Trophoblast cell (in vitro differentiated cells and primary cell): ENCODE measurements around the gene CYP4F22.

ENCODE experiments used
- DNase-seq, 2 donors: peaks; one replicate each; pipeline ENCODE4 v3.0.0-alpha.2; 2016
- H2AFZ ChIP-seq: 2 replicates; pipeline ENCODE4 v1.6.1; 2013; ENCODE audit warnings: low read length, moderate library complexity, mild to moderate bottlenecking; ENCODE audit not compliant: insufficient read depth, poor library complexity
- H2AK5ac ChIP-seq: 2 replicates; pipeline ENCODE4 v1.6.1; 2013; ENCODE audit warnings: mild to moderate bottlenecking, low read length
- H2BK120ac ChIP-seq: 2 replicates; pipeline ENCODE4 v1.6.1; 2013; ENCODE audit warnings: low read length, mild to moderate bottlenecking, moderate library complexity; ENCODE audit not compliant: insufficient read depth, poor library complexity
- H2BK12ac ChIP-seq: 2 replicates; pipeline ENCODE4 v1.6.1; 2013; ENCODE audit warnings: mild to moderate bottlenecking, low read length, moderate library complexity
- H2BK5ac ChIP-seq: 2 replicates; pipeline ENCODE4 v1.6.1; 2013; ENCODE audit warnings: low read length, low read depth, moderate library complexity, mild to moderate bottlenecking; ENCODE audit not compliant: poor library complexity
- H3K14ac ChIP-seq: 2 replicates; pipeline ENCODE4 v1.6.1; 2013; ENCODE audit warnings: mild to moderate bottlenecking, low read length
- H3K18ac ChIP-seq: 2 replicates; pipeline ENCODE4 v1.6.1; 2013; ENCODE audit warnings: mild to moderate bottlenecking, low read length
- H3K23ac ChIP-seq: 2 replicates; pipeline ENCODE4 v1.6.1; 2013; ENCODE audit warnings: low read length
- H3K27ac ChIP-seq: 2 replicates; pipeline ENCODE4 v1.5.1; 2013; ENCODE audit warnings: low read depth, mild to moderate bottlenecking, inconsistent platforms, low read length, moderate library complexity
- H3K27me3 ChIP-seq: 2 replicates; pipeline ENCODE4 v1.6.1; 2013; ENCODE audit warnings: inconsistent platforms, mild to moderate bottlenecking, low read length, moderate library complexity; ENCODE audit not compliant: insufficient read depth
- H3K36me3 ChIP-seq, 2 experiments: 1 replicate in 1 of 2; 2 replicates in 1 of 2; pipeline ENCODE4 v1.6.1; 2013; ENCODE audit warnings: low read length in 2 of 2, mild to moderate bottlenecking in 2 of 2, moderate library complexity in 1 of 2; ENCODE audit not compliant: insufficient read depth in 2 of 2, control insufficient read depth in 1 of 2
- H3K4ac ChIP-seq: 2 replicates; pipeline ENCODE4 v1.6.1; 2013; ENCODE audit warnings: low read depth, mild to moderate bottlenecking, low read length, moderate library complexity
- H3K4me1 ChIP-seq, 2 experiments: 1 replicate in 1 of 2; 2 replicates in 1 of 2; pipeline ENCODE4 v1.6.1; 2013; ENCODE audit warnings: low read length in 2 of 2, mild to moderate bottlenecking in 2 of 2, moderate library complexity in 1 of 2; ENCODE audit not compliant: insufficient read depth in 2 of 2, control insufficient read depth in 1 of 2
- H3K4me2 ChIP-seq: 2 replicates; pipeline ENCODE4 v1.6.1; 2013; ENCODE audit warnings: inconsistent platforms, mild to moderate bottlenecking, low read length, moderate library complexity
- H3K4me3 ChIP-seq: 2 replicates; pipeline ENCODE4 v1.5.1; 2013; ENCODE audit warnings: mild to moderate bottlenecking, low read depth, low read length, inconsistent platforms
- H3K79me1 ChIP-seq: one replicate; pipeline ENCODE4 v1.6.1; 2013; ENCODE audit warnings: low read length
- H3K79me2 ChIP-seq: 2 replicates; pipeline ENCODE4 v1.6.1; 2013; ENCODE audit warnings: low read length, mild to moderate bottlenecking; ENCODE audit not compliant: control insufficient read depth, insufficient read depth, poor library complexity
- H3K9ac ChIP-seq: 2 replicates; pipeline ENCODE4 v1.6.1; 2013; ENCODE audit warnings: mild to moderate bottlenecking, low read length
- H3K9me3 ChIP-seq: 2 replicates; pipeline ENCODE4 v1.6.1; 2013; ENCODE audit warnings: low read depth, mild to moderate bottlenecking, control low read depth, inconsistent platforms, low read length; ENCODE audit not compliant: insufficient read depth
- H4K12ac ChIP-seq: 2 replicates; pipeline ENCODE4 v1.6.1; 2013; ENCODE audit warnings: low read depth, mild to moderate bottlenecking, low read length, moderate library complexity
- H4K8ac ChIP-seq: 2 replicates; pipeline ENCODE4 v1.6.1; 2013; ENCODE audit warnings: low read depth, mild to moderate bottlenecking, low read length, moderate library complexity
- H4K91ac ChIP-seq: one replicate; pipeline ENCODE4 v1.6.1; 2013; ENCODE audit warnings: low read depth, mild to moderate bottlenecking, low read length, moderate library complexity
- WGBS: extraction: QIAGEN DNeasy Blood & Tissue Kit; methylation state at CpG from one replicate; pipeline ENCODE4 v1.1.7; 2013; ENCODE audit warnings: missing lambda C conversion rate; ENCODE audit not compliant: insufficient read length, insufficient coverage; ENCODE audit errors: extremely low coverage; 5-methylcytosine and 5-hydroxymethylcytosine counted together

CYP4F22 gene

GRCh38 chr19:15549581-15549980 is 41.3 kb downstream of the CYP4F22 start:
- Histone ChIP-seq H2AFZ (no peak overlapping the region), H3K79me2 (no peaks in the 10 kb centered on the region), H2BK5ac (no peak overlapping the region), H4K91ac (no peak overlapping the region), H3K4ac (no peak overlapping the region), H2AK5ac (no peak overlapping the region), H3K23ac (no peak overlapping the region), H3K14ac (no peak overlapping the region), H2BK120ac (no peak overlapping the region), H3K27me3 (peaks cover 2% of the 10 kb centered on the region), H4K8ac (no peak overlapping the region), H3K36me3 (no peaks in the 10 kb centered on the region), H3K18ac (no peak overlapping the region), H3K4me1 (no peaks in the 10 kb centered on the region), H3K27ac (no peak overlapping the region), H3K4me3 (no peak overlapping the region), H3K79me1 (no peaks in the 10 kb centered on the region), H2BK12ac (no peak overlapping the region), H4K12ac (no peak overlapping the region), H3K9ac (no peak overlapping the region), H3K9me3 (peaks cover 30% of the 10 kb centered on the region), H3K4me2 (no peak overlapping the region)
- WGBS, result no CpG with 5 or more reads among the region's 5 CpGs
- no peak for DNase-seq

- no peak for DNase-seq
- Histone ChIP-seq H3K18ac (no peak overlapping the region), H4K8ac (no peak overlapping the region), H4K91ac (no peak overlapping the region), H3K4me1 (no peaks in the 10 kb centered on the region), H3K36me3 (no peaks in the 10 kb centered on the region), H3K4me3 (no peak overlapping the region), H3K79me1 (no peaks in the 10 kb centered on the region), H4K12ac (no peak overlapping the region), H2AK5ac (no peak overlapping the region), H3K27ac (no peak overlapping the region), H3K4ac (no peak overlapping the region), H2BK12ac (no peak overlapping the region), H2BK120ac (no peak overlapping the region), H2BK5ac (no peak overlapping the region), H3K14ac (no peak overlapping the region), H3K23ac (no peak overlapping the region), H3K79me2 (no peaks in the 10 kb centered on the region), H3K9me3 (peaks cover 30% of the 10 kb centered on the region), H3K9ac (no peak overlapping the region), H3K27me3 (peaks cover 2% of the 10 kb centered on the region), H3K4me2 (no peak overlapping the region), H2AFZ (no peak overlapping the region)
- no CpG with 5 or more reads among the region's 3 CpGs for WGBS
Measured at GRCh38 chr19:15550273-15550672, 41.9 kb downstream of the CYP4F22 start.

GRCh38 chr19:15550929-15551292 is 42.6 kb downstream of the CYP4F22 start:
- H3K18ac ChIP-seq, result no peak overlapping the region
- H2AFZ ChIP-seq, result no peak overlapping the region
- no peak overlapping the region for H4K91ac ChIP-seq
- peaks cover under 1 to 3% of the 10 kb centered on the region in 2 experiments for H3K4me1 ChIP-seq
- H3K79me1 ChIP-seq, result no peaks in the 10 kb centered on the region
- H2BK12ac ChIP-seq, result no peak overlapping the region
- no peak overlapping the region for H3K14ac ChIP-seq
- H4K12ac ChIP-seq, result no peak overlapping the region
- no peak overlapping the region for H3K4ac ChIP-seq
- no peak overlapping the region for H3K4me3 ChIP-seq
- no peak overlapping the region for H2BK5ac ChIP-seq
- no peaks in the 10 kb centered on the region for H3K79me2 ChIP-seq
- no peak overlapping the region for H2AK5ac ChIP-seq
- H4K8ac ChIP-seq, result no peak overlapping the region
- H3K27ac ChIP-seq, result no peak overlapping the region
- H3K4me2 ChIP-seq, result no peak overlapping the region
- no peak for DNase-seq
- no peak overlapping the region for H3K9ac ChIP-seq
- peaks cover 30% of the 10 kb centered on the region for H3K9me3 ChIP-seq
- H3K27me3 ChIP-seq, result peaks cover 2% of the 10 kb centered on the region
- no peaks in the 10 kb centered on the region for H3K36me3 ChIP-seq
- WGBS, result no CpG with 5 or more reads among the region's 8 CpGs
- H2BK120ac ChIP-seq, result no peak overlapping the region
- H3K23ac ChIP-seq, result no peak overlapping the region

- Histone ChIP-seq H3K79me1 (no peaks in the 10 kb centered on the region), H3K27me3 (peaks cover 2% of the 10 kb centered on the region), H3K23ac (no peak overlapping the region), H4K12ac (no peak overlapping the region), H3K27ac (no peak overlapping the region), H3K4ac (no peak overlapping the region), H3K4me2 (no peak overlapping the region), H2AFZ (no peak overlapping the region), H2AK5ac (no peak overlapping the region), H3K36me3 (no peaks in the 10 kb centered on the region), H2BK120ac (no peak overlapping the region), H3K4me3 (peak overlapping the region; percentile 20), H4K8ac (no peak overlapping the region), H3K18ac (no peak overlapping the region), H3K79me2 (no peaks in the 10 kb centered on the region), H3K9ac (no peak overlapping the region), H3K9me3 (peaks cover 30% of the 10 kb centered on the region), H4K91ac (no peak overlapping the region), H2BK12ac (no peak overlapping the region), H3K4me1 (peaks cover 4 to 7% of the 10 kb centered on the region in 2 experiments), H3K14ac (no peak overlapping the region), H2BK5ac (no peak overlapping the region)
- WGBS, result no CpG with 5 or more reads among the region's 40 CpGs
- peak in 1 of 2 donors; percentile 1 for DNase-seq
Measured at GRCh38 chr19:15551293-15552004, 43.1 kb downstream of the CYP4F22 start.
